Hepatocyte (in vitro differentiated cells): ENCODE results near the gene ANAPC16.

Experiments used
- EZH2 ChIP-seq: fragments of 200-600 bp; sonication (generic); IDR thresholded peaks from 2 replicates; pipeline ENCODE4 v1.6.1; 2016; ENCODE audit warnings: antibody characterized with exemption, mild to moderate bottlenecking, borderline replicate concordance
- EZH2phosphoT487 ChIP-seq: fragments of 200-600 bp; sonication (generic); IDR thresholded peaks from one replicate; pipeline ENCODE4 v1.6.1; 2018; ENCODE audit warnings: antibody characterized with exemption, mild to moderate bottlenecking, low read depth, moderate library complexity; ENCODE audit not compliant: unreplicated experiment, severe bottlenecking
- TF ChIP-seq, protein P1 (sequence below): fragments of 200-600 bp; sonication (generic); IDR thresholded peaks from 2 replicates; pipeline ENCODE4 v1.5.1; 2016; ENCODE audit warnings: antibody characterized with exemption, mild to moderate bottlenecking; ENCODE audit not compliant: poor library complexity

DNA sequence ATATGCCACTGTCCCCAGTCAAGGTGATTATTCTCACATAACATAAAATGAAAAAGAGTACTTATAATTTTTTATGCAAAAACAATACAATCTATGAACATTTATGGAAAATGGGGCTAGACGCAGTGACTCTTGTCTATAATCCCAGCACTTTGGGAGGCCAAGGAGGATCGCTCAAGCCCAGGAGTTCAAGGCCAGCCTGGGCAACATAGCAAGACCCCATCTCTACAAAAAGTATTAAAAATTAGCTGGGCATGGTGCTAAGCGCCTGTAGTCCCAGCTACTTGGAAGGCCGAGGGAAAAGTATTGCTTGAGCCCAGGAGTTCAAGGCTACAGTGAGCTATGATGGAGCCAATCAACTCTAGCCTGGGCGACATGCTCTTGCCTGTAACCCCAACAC, 14.5 kb upstream of the ANAPC16 start:
- TF ChIP-seq, protein P1, sequence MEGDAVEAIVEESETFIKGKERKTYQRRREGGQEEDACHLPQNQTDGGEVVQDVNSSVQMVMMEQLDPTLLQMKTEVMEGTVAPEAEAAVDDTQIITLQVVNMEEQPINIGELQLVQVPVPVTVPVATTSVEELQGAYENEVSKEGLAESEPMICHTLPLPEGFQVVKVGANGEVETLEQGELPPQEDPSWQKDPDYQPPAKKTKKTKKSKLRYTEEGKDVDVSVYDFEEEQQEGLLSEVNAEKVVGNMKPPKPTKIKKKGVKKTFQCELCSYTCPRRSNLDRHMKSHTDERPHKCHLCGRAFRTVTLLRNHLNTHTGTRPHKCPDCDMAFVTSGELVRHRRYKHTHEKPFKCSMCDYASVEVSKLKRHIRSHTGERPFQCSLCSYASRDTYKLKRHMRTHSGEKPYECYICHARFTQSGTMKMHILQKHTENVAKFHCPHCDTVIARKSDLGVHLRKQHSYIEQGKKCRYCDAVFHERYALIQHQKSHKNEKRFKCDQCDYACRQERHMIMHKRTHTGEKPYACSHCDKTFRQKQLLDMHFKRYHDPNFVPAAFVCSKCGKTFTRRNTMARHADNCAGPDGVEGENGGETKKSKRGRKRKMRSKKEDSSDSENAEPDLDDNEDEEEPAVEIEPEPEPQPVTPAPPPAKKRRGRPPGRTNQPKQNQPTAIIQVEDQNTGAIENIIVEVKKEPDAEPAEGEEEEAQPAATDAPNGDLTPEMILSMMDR = no peak
- TF ChIP-seq EZH2phosphoT487 = no peak
- TF ChIP-seq EZH2 = no peak
